Thoracic aorta (tissue), 2 donors: Measurements from ENCODE around the gene ABI2. TPM values are rescaled to one million over a fixed set of nuclear protein-coding genes. Genes with fewer than 3 reads are reported as not detected.

Experiments
- ATAC-seq: fragments of 150-250 bp; one replicate; pipeline ENCODE4 v1.8.0; 2017; ENCODE audit warnings: low read depth; ENCODE audit not compliant: insufficient number of reproducible peaks, low FRiP score
- DNase-seq: peaks from one replicate; pipeline ENCODE4 v3.0.0-alpha.2; 2020; ENCODE audit warnings: low spot score
- H3K27ac ChIP-seq, 2 donors: fragments of 200-600 bp; sonication (generic); 1 replicate in 1 of 2; 2 replicates in 1 of 2; pipeline ENCODE4 v1.5.1; 2016; ENCODE audit warnings: mild to moderate bottlenecking in 2 of 2, moderate library complexity in 2 of 2
- H3K27me3 ChIP-seq: fragments of 200-600 bp; sonication (generic); replicated peaks from 2 replicates; pipeline ENCODE4 v1.6.0; 2016; ENCODE audit warnings: mild to moderate bottlenecking; ENCODE audit not compliant: insufficient read depth
- H3K36me3 ChIP-seq: fragments of 200-600 bp; sonication (generic); one replicate; pipeline ENCODE4 v1.5.1; 2016
- H3K4me1 ChIP-seq, 2 donors: fragments of 200-600 bp; sonication (generic); 1 replicate in 1 of 2; 2 replicates in 1 of 2; pipeline versions ENCODE4 v1.5.1 to v1.6.0; 2016; ENCODE audit warnings: low read depth in 2 of 2, mild to moderate bottlenecking in 1 of 2; ENCODE audit not compliant: control insufficient read depth in 1 of 2
- H3K4me3 ChIP-seq: fragments of 200-600 bp; sonication (generic); 2 replicates; pipeline ENCODE4 v1.5.1; 2016; ENCODE audit warnings: mild to moderate bottlenecking
- H3K9me3 ChIP-seq: fragments of 200-600 bp; sonication (generic); 2 replicates; pipeline ENCODE4 v1.5.1; 2016
- total RNA-seq, 2 donors: library from RNA; depleted of rRNA; stranded (reverse); fragments of >200 nt; gene quantifications; one replicate each; pipeline versions ENCODE4 v1.1.0 to v1.2.3, GENCODE V29; 2016
- TF ChIP-seq, protein P1 (sequence below): fragments of 200-600 bp; sonication (generic); IDR thresholded peaks from one replicate; pipeline ENCODE4 v1.5.1; 2019; ENCODE audit warnings: antibody characterized with exemption

ABI2 gene
- total RNA-seq, 2 donors from 2014 or later = 31.3 to 37.9 TPM

DNA sequence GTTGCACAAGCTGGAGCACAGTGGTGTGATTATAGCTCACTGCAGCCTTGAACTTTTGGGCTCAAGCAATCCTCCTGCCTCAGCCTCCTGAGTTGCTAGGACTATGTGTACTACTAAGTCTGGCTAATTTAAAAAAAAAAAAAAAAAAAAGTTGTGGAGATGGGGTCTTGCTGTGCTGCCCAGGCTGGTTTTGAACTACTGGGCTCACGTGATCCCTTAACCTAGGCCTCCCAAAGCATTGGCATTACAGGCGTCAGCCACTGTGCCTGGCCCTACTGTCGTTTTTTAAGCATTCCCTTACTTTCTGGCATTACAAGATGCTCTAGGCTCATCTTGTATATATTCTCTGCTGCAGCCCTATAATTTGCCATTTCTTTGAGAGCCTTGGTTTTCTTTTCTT, 118.6 kb downstream of the ABI2 start:
- no peak for DNase-seq
- no peak overlapping the region for H3K4me3 ChIP-seq
- no peaks in the 10 kb centered on the region for H3K9me3 ChIP-seq
- H3K27me3 ChIP-seq = no peaks in the 10 kb centered on the region
- peaks cover 12% of the 10 kb centered on the region for H3K36me3 ChIP-seq
- H3K4me1 ChIP-seq = no peaks in the 10 kb centered on the region
- TF ChIP-seq, protein P1, sequence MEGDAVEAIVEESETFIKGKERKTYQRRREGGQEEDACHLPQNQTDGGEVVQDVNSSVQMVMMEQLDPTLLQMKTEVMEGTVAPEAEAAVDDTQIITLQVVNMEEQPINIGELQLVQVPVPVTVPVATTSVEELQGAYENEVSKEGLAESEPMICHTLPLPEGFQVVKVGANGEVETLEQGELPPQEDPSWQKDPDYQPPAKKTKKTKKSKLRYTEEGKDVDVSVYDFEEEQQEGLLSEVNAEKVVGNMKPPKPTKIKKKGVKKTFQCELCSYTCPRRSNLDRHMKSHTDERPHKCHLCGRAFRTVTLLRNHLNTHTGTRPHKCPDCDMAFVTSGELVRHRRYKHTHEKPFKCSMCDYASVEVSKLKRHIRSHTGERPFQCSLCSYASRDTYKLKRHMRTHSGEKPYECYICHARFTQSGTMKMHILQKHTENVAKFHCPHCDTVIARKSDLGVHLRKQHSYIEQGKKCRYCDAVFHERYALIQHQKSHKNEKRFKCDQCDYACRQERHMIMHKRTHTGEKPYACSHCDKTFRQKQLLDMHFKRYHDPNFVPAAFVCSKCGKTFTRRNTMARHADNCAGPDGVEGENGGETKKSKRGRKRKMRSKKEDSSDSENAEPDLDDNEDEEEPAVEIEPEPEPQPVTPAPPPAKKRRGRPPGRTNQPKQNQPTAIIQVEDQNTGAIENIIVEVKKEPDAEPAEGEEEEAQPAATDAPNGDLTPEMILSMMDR = no peak
- ATAC-seq = no peak
- no peak overlapping the region for H3K27ac ChIP-seq

- ATAC-seq = no peak
- no peak overlapping the region for H3K27ac ChIP-seq
- TF ChIP-seq, protein P1 = no peak
- H3K9me3 ChIP-seq = no peaks in the 10 kb centered on the region
- H3K4me1 ChIP-seq = peaks cover 0 to 6% of the 10 kb centered on the region in 2 donors
- H3K4me3 ChIP-seq = no peak overlapping the region
- DNase-seq = no peak
- peaks cover 14% of the 10 kb centered on the region for H3K36me3 ChIP-seq
- no peaks in the 10 kb centered on the region for H3K27me3 ChIP-seq
Observed at GRCh38 chr2:203450561-203450960, 122.4 kb downstream of the ABI2 start.

DNA sequence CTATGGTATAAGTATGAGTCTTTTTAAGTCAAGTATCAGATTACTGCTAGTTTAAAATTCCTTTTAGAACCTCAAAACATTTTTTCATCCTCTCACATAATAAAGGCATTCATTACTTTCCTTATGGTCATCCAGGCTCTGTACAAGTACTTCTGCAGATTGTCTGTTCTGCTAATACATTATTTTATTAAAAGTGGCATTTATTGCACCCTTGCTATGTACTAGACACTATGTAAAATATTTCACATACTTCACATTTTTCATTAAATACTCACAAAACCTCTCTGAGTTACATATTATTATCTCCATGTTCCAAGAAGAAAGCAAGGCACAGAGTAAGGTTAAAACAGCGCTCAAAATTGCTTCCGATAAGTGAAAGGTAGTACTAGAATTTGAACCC, 122.8 kb downstream of the ABI2 start:
- no peak for DNase-seq
- no peak overlapping the region for H3K27ac ChIP-seq
- H3K27me3 ChIP-seq = no peaks in the 10 kb centered on the region
- TF ChIP-seq, protein P1 = no peak
- H3K4me3 ChIP-seq = no peak overlapping the region
- peaks cover 14% of the 10 kb centered on the region for H3K36me3 ChIP-seq
- H3K9me3 ChIP-seq = no peaks in the 10 kb centered on the region
- no peak for ATAC-seq
- peaks cover 0 to 6% of the 10 kb centered on the region in 2 donors for H3K4me1 ChIP-seq

- TF ChIP-seq, protein P1 = no peak
- H3K36me3 ChIP-seq = peaks cover 13% of the 10 kb centered on the region
- no peak overlapping the region for H3K4me3 ChIP-seq
- no peak overlapping the region for H3K27ac ChIP-seq
- DNase-seq = no peak
- H3K9me3 ChIP-seq = no peaks in the 10 kb centered on the region
- H3K27me3 ChIP-seq = no peaks in the 10 kb centered on the region
- H3K4me1 ChIP-seq = peaks cover 0 to 6% of the 10 kb centered on the region in 2 donors
- ATAC-seq = no peak
Observed at GRCh38 chr2:203451689-203452088, 123.5 kb downstream of the ABI2 start.

GRCh38 chr2:203453858-203454451, 125.8 kb downstream of the ABI2 start:
- ATAC-seq = no peak
- H3K4me1 ChIP-seq = peaks cover 0 to 6% of the 10 kb centered on the region in 2 donors
- no peaks in the 10 kb centered on the region for H3K27me3 ChIP-seq
- peaks cover 17% of the 10 kb centered on the region for H3K36me3 ChIP-seq
- H3K27ac ChIP-seq = no peak overlapping the region
- TF ChIP-seq, protein P1 = peak; percentile 72
- no peak for DNase-seq
- no peaks in the 10 kb centered on the region for H3K9me3 ChIP-seq
- no peak overlapping the region for H3K4me3 ChIP-seq
